Smooth muscle cell (in vitro differentiated cells): ENCODE measurements around the gene NRL. TPM values are rescaled to one million over a fixed set of nuclear protein-coding genes. Genes with fewer than 3 reads are reported as not detected.

Experiments
- DNase-seq: peaks from one replicate; lab custom pipeline; 2025; ENCODE audit not compliant: unreplicated experiment; lab: John Stamatoyannopoulos, UW
- H2AFZ ChIP-seq: fragments of 200-600 bp; sonication (generic); 2 replicates; pipeline ENCODE4 v1.6.0; 2016; ENCODE audit warnings: antibody characterized with exemption, low read depth, mild to moderate bottlenecking
- H3F3A ChIP-seq: fragments of 200-600 bp; sonication (generic); 2 replicates; pipeline ENCODE4 v1.6.0; 2017; ENCODE audit warnings: antibody characterized with exemption, low read depth
- H3K27ac ChIP-seq: fragments of 200-600 bp; sonication (generic); 2 replicates; pipeline ENCODE4 v1.5.1; 2016; ENCODE audit warnings: low read depth, mild to moderate bottlenecking
- H3K27me3 ChIP-seq: fragments of 200-600 bp; sonication (generic); 2 replicates; pipeline ENCODE4 v1.6.1; 2016; ENCODE audit warnings: low read depth, mild to moderate bottlenecking
- H3K36me3 ChIP-seq: fragments of 200-600 bp; sonication (generic); 2 replicates; pipeline ENCODE4 v1.5.1; 2016; ENCODE audit warnings: low read depth
- H3K4me1 ChIP-seq: fragments of 200-600 bp; sonication (generic); 2 replicates; pipeline ENCODE4 v1.5.1; 2016; ENCODE audit warnings: low read depth
- H3K4me2 ChIP-seq: fragments of 200-600 bp; sonication (generic); 2 replicates; pipeline ENCODE4 v1.6.0; 2016; ENCODE audit warnings: mild to moderate bottlenecking
- H3K4me3 ChIP-seq: fragments of 200-600 bp; sonication (generic); 2 replicates; pipeline ENCODE4 v1.5.1; 2016; ENCODE audit warnings: mild to moderate bottlenecking
- H3K79me2 ChIP-seq: fragments of 200-600 bp; sonication (generic); 2 replicates; pipeline ENCODE4 v1.6.0; 2016; ENCODE audit warnings: low read depth, mild to moderate bottlenecking
- H3K9ac ChIP-seq: fragments of 200-600 bp; sonication (generic); 2 replicates; pipeline ENCODE4 v1.6.0; 2016; ENCODE audit warnings: low read depth
- H3K9me3 ChIP-seq: fragments of 200-600 bp; sonication (generic); replicated peaks from 2 replicates; pipeline ENCODE4 v1.5.1; 2016; ENCODE audit warnings: low read depth
- H4K20me1 ChIP-seq: fragments of 200-600 bp; sonication (generic); 2 replicates; pipeline ENCODE4 v1.6.0; 2016; ENCODE audit warnings: low read depth
- CTCF ChIP-seq: fragments of 200-600 bp; sonication (generic); IDR thresholded peaks from 2 replicates; pipeline ENCODE4 v1.5.1; 2017; ENCODE audit warnings: borderline replicate concordance, mild to moderate bottlenecking, antibody characterized with exemption; ENCODE audit not compliant: insufficient read depth, poor library complexity, severe bottlenecking
- WGBS: methylation state at CpG from one replicate; pipeline ENCODE4 v1.1.7; 2016; ENCODE audit warnings: low lambda C conversion rate; 5-methylcytosine and 5-hydroxymethylcytosine counted together
- polyA plus RNA-seq: library from polyadenylated mRNA; unstranded; fragments of >200 nt; fragmentation: Nextera tagmentation; extraction: Ambion mirVana; gene quantifications from 2 replicates; pipeline ENCODE4 v1.2.1, GENCODE V29; 2016
- total RNA-seq: library from RNA; depleted of rRNA; stranded (reverse); fragments of >200 nt; gene quantifications from 2 replicates; pipeline ENCODE4 v1.2.3, GENCODE V29; 2014

NRL gene
- total and polyA plus RNA-seq, 2 experiments from 2014 or later, result 1.3 to 1.9 TPM

GRCh38 chr14:24069411-24069735, 45.4 kb downstream of the NRL start:
- Histone ChIP-seq H3K27me3 (peaks cover 17% of the 10 kb centered on the region), H3F3A (no peaks in the 10 kb centered on the region), H3K9me3 (no peaks in the 10 kb centered on the region), H3K36me3 (no peaks in the 10 kb centered on the region), H3K4me2 (no peak overlapping the region), H4K20me1 (no peaks in the 10 kb centered on the region), H3K79me2 (no peaks in the 10 kb centered on the region), H3K4me1 (no peaks in the 10 kb centered on the region), H3K4me3 (no peak overlapping the region), H3K27ac (no peak overlapping the region), H2AFZ (no peak overlapping the region), H3K9ac (no peak overlapping the region)
- 89% methylated on average over 6 of the region's 6 CpGs for WGBS
- no peak for DNase-seq
- no peak for TF ChIP-seq CTCF

- no peak overlapping the region for H3K27ac ChIP-seq
- no peak overlapping the region for H3K4me3 ChIP-seq
- H3K9ac ChIP-seq, result no peak overlapping the region
- H3F3A ChIP-seq, result no peaks in the 10 kb centered on the region
- DNase-seq, result no peak
- H3K9me3 ChIP-seq, result no peaks in the 10 kb centered on the region
- no peaks in the 10 kb centered on the region for H3K79me2 ChIP-seq
- H2AFZ ChIP-seq, result no peak overlapping the region
- TF ChIP-seq CTCF, result no peak
- no peak overlapping the region for H3K4me2 ChIP-seq
- no peaks in the 10 kb centered on the region for H3K4me1 ChIP-seq
- H3K36me3 ChIP-seq, result no peaks in the 10 kb centered on the region
- H4K20me1 ChIP-seq, result no peaks in the 10 kb centered on the region
- 94% methylated on average over 9 of the region's 10 CpGs for WGBS
- H3K27me3 ChIP-seq, result peaks cover 17% of the 10 kb centered on the region
Observed at GRCh38 chr14:24068711-24069410, 45.9 kb downstream of the NRL start.

- H3K4me3 ChIP-seq, result no peak overlapping the region
- H3K4me1 ChIP-seq, result no peaks in the 10 kb centered on the region
- peaks cover 17% of the 10 kb centered on the region for H3K27me3 ChIP-seq
- no peak overlapping the region for H3K9ac ChIP-seq
- H3F3A ChIP-seq, result no peaks in the 10 kb centered on the region
- H4K20me1 ChIP-seq, result no peaks in the 10 kb centered on the region
- H3K79me2 ChIP-seq, result no peaks in the 10 kb centered on the region
- no peaks in the 10 kb centered on the region for H3K9me3 ChIP-seq
- no peak overlapping the region for H2AFZ ChIP-seq
- TF ChIP-seq CTCF, result no peak
- no peak overlapping the region for H3K27ac ChIP-seq
- WGBS, result 88% methylated on average over 12 of the region's 12 CpGs
- H3K36me3 ChIP-seq, result no peaks in the 10 kb centered on the region
- no peak overlapping the region for H3K4me2 ChIP-seq
- DNase-seq, result no peak
Observed at GRCh38 chr14:24067133-24068082, 47.3 kb downstream of the NRL start.
